ENCODE results near the gene LHPP.
A peak's percentile ranks its signal among the peaks of the same experiment; 100 is the strongest.
"Not testable (repeated sequence)": the region's sequence is repeated elsewhere in the genome, so short reads cannot be mapped to it uniquely, and the experiment has no call there.

LHPP gene, protein sequence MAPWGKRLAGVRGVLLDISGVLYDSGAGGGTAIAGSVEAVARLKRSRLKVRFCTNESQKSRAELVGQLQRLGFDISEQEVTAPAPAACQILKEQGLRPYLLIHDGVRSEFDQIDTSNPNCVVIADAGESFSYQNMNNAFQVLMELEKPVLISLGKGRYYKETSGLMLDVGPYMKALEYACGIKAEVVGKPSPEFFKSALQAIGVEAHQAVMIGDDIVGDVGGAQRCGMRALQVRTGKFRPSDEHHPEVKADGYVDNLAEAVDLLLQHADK

DNA sequence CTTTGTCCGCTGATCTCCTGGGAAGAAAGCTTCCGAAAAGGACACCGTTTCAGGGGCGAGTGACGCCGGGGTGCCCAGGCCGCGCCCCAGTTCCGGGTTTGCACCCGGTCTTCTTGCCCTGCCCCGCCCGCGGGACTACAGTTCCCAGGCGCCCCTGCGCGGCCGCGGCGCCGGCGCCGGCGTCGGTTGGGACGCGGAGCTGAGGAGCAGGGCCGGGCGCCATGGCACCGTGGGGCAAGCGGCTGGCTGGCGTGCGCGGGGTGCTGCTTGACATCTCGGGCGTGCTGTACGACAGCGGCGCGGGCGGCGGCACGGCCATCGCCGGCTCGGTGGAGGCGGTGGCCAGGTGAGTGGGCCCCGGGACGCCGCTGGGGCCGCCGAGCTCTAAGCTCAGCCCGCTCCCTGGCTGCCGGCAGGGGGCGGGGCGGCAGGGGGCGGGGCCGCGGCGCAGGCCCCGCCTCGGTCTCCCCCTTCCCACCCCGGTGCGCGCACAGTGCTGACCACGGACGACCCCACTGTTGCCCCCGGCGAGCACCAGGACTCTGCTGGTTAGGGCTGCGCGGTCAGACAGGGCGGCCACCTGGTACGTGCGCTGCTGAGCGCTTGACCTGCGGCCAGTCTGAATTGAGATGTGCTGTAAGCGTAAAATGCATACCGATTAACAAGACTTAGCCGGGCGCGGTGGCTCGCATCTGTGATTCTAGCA, at the start of gene LHPP:
Gene LHPP (plus strand): TSS at position 182 of the 706 bp plus-strand sequence. CDS start 40 bp downstream, at position 222.
- peak; percentile 84 for DNase-seq (ENCODE audit: low spot score)

DNA sequence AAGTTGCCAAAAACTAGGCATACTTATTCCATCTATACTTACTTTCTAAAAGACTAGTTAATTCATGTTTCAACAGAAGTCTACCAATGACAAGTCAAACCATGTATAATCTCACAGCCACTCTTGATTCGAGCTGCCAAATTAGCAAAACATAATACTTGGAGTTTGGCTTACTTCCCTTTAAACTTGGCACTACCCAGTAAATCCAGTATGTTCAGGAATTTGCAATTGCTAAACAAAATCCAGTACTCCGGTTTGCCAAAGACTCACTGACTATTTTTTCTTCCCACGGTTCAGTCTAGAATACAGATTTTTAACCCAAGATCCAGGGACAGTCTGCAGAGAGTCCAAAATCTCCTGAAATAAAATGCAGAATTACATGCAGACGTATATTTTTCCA, 47.5 kb upstream of the LHPP start:
- DNase-seq (ENCODE audit: low spot score), result peak; percentile 54

DNA sequence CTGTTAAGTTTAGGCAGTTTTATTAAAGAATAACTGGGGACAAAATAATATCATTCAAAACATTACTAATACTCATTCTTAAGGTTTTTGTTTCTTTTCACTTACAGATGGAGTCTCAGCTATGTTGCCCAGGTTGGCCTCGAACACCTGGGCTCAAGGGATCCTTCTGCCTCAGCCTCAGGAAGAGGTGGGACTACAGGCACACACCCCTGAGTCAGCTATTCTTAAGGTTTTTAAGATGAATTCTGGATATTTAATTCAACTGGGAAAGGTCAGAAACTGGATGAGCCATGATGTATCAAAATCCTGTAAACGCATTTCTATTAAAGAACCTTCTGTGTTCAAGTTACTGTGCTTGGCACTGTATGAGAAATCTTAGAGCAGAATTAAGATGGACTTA, 46.4 kb upstream of the LHPP start:
- DNase-seq (ENCODE audit: low spot score), result no peak

DNA sequence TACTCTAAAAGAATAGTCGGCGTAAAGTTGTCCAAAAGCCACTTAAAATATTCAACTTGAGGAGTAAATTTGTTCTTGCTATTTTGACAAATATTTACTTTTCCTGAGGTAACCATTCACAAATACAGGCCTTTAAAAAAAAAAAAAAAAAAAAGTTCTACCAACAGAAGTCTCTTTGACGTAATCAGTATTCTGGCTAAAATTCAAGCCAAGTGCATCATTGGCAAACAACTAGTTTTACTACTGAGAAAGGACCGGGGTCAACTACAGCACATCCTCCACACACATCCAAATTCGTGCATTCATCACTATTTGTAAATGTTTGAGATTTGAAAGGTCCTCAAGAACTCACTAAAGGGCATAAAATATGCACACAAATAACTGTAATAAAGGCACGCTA, 44.9 kb upstream of the LHPP start:
- peak; percentile 58 for DNase-seq (ENCODE audit: low spot score)

DNA sequence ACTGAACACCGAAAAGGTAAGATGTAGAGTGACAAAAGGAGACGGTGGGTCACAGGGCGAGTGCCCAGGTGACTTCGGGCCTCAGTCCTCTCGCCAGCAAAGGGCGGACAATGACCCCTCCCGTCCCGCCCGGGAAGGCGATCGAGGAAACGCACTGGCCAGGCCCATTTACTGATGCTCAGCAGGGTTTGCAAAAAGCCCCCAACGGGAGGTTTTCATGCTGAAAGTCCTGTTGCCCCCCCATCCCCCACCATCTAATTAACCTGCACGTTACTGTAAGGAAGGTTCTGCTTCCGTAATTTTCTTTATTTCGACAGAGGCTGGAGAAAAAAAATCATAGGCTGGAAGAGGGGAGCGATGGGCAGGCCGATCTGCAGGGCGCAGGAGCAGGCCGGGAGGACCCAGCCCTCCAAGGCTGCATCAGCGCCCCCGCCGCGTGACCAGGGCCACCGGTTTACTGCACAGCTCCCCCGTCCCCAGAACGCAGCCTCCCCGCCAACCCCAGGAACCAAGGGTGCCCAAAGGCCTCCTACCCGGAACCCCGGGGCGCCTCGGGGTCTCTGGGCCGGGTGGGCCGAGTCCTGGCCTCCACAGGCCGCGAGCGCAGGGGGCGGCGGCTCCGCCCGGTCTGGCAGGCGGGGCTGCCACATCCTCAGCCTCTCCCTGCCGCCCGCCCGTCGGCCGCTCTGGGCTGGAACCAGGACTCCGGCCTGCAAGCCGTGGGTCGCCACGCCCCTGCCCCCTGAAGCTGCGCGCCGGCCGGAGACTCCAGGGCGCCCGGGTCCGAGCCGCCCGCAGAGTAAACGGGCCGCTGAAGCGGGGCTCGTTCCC, 43.5 kb upstream of the LHPP start:
- peak; percentile 75 for DNase-seq (ENCODE audit: low spot score)

DNA sequence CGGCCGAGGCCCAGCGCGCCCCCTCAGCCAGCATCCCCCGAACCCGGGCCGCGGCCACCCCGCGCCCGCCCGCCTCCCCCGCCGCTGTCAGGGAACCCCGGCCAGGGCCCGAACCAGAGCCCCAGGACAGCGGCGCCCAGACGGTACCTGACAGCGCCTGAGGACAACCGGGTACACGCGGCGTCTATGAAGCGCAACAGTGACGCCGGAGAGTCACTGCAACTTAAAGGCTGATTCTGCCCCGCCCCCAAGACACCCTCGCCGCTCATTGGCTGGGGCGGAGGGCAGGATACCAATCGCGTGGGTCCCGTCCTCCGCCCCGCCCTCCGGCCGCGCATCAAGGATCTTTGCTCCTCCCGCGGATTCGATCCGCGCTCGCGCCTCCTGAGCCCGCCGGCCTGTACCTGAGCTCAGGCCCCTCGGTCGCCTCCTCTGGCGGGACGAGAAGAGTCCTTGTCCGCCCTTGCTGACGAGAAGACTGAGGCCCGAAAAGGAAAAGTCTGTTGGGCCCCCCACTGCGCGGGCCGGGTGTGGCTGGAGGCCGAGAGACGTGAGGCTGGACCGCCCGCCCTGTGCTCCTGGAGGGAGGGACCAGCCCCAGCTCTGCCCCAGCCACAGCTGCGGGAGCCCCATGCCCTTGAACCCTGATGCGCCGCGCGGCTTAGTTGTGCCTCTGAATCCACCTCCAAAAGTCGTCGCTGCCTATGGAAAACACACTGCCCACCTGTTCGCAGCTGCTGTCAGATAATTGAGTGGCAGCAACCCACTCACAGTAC, 42.7 kb upstream of the LHPP start, which contains the start of gene OAT:
Gene OAT (minus strand): TSS at position 198 of the 776 bp plus-strand sequence. CDS start 6,752 bp downstream, outside the sequence.
- peak; percentile 97 for DNase-seq (ENCODE audit: low spot score)

DNA sequence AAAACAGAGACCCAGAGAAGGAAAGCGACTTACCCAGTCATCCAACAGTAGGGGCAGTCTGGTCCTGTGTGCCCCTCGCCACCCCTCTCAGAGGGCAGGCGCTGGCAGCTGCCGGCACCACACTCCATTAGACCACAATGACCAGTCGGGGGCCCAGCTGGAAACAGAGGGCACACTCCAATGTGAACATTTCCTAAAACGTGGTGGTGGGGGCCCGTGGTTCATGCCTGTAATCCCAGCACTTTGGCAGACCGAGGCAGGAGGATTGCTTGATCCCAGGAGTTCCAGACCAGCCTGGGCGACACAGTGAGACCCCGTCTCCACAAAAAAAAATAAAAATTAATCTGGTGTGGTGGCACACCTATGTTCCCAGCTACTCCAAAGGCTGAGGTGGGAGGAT, 42.0 kb upstream of the LHPP start:
- no peak for DNase-seq (ENCODE audit: low spot score)

DNA sequence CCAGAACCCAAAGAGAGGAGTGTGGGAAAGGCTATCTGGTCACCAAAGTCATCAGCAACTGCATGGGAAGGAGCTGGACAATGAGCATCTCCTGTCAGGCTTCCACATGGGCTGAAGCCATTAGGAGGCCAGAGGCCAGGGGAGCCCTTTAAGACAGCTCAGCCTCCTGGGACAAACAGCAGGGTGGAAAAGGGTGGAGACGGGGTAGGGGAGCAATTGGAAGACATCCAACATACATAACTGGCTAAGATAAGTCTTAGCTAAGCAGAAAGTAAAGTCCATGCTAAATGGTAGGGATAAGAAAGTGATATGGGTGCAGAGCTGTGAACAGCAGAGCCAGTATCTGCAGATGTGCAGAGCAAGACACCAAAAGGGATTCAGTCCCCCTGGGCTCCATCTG, 41.4 kb upstream of the LHPP start:
- DNase-seq (ENCODE audit: low spot score), result no peak

DNA sequence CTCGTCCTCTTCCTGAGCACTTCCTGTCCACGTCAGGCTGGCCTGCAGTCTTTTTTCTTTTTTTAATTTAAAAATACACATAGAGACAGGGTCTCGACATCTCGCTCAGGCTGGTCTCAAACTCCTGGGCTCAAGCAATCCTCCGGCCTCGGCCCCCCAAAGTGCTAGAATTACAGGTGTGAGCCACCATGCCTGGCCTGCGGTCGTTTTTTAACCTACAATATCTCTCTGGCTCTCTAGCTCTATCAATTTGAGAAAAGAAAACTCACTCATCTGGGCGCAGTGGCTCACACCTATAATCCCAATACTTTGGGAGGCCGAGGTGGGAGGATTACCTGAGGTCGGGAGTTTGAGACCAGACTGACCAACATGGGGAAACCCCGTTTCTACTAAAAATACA, 38.9 kb upstream of the LHPP start:
- no peak for DNase-seq (ENCODE audit: low spot score)

DNA sequence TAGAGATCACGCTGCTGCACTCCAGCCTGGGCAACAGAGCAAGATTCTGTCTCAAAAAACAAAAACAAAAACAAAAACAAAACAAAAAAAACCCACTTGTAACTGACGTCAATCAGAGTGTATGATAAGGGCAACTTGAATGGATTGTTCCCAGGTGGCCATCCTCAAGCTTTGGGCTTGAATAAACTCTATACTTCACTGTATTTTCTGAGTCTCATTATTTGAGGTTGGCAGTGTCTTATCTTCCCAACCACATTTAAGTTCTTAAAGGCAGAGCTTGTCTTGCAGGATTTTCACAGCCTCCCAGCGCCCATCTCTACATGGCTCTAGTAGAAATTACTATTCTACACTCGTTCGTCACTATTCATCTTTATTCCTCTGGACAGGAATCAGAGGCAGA, 37.8 kb upstream of the LHPP start:
- no peak for DNase-seq (ENCODE audit: low spot score)

DNA sequence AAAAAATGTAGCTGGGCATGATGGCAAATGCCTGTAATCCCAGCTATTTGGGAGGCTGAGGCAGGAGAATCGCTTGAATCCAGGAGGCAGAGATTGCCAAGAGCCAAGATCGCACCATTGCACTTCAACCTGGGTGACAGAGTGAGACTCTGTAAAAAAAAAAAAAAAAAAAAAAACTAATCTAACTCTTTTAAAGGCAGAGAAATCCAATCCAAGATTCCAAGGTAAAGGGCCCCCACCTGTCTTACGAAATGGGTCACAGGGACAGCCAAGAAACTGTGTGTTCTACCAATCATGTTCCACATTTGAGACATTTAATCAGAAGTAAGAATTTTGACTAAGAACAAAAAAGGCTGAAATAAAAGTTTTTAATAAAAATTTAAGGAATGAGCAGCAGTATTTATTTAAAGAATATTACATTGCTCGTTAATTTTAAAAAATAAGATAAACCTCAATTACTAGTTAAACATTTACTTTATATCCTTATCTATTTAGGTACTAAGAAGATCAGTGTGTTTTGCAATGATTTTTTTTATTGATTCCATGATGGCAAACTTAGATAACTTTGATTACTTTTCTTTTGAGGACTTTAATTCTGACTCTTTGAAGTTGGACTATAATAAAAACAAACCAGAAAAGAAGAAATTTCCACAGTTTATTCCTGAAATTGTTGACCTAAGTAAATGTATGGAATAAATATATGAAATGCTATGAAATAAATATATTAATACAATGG, 36.2 kb upstream of the LHPP start:
- DNase-seq (ENCODE audit: low spot score), result no peak

DNA sequence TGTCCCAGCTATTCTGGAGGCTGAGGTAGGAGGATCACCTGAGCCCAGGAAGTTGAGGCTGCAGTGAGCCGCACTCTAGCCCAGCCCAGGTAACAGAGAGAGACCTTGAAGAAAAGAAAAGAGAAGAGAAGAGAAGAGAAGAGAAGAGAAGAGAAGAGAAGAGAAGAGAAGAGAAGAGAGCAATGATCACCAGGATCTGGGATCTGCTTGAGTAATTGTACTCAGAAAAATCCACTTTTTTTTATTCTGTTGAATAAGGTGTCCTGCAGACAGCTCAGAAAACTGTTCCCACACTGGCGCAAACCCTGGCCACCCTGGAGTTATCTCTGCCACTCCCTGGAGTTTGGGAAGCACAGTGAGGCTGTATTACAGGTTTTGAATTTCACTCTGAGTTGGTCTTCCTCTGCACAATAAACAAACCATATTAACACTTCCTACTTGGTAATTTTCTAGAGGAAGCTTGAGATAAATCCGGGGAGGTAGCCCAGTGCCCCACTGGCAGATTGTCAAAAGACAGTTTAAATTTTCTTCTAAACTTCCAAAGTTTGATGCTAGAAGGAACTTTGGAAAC, 33.3 kb upstream of the LHPP start:
- DNase-seq (ENCODE audit: low spot score), result no peak

DNA sequence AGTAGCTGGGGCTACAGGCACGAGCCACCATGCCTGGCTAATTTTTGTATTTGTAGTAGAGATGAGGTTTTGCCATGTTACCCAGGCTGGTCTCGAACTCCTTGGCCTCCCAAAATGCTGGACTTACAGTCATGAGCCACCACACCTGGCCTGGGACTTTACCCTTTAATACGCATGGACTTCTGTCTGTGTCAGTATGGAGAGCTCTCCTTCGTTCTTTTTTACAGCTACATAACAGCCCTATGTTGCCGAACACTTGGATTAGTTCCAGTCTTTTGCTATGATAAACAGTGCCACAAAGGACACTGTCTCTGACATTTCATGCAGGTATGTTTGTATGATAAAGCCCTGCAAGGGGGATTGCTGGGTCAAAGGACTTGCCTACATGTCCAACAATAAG, 32.0 kb upstream of the LHPP start:
- no peak for DNase-seq (ENCODE audit: low spot score)

DNA sequence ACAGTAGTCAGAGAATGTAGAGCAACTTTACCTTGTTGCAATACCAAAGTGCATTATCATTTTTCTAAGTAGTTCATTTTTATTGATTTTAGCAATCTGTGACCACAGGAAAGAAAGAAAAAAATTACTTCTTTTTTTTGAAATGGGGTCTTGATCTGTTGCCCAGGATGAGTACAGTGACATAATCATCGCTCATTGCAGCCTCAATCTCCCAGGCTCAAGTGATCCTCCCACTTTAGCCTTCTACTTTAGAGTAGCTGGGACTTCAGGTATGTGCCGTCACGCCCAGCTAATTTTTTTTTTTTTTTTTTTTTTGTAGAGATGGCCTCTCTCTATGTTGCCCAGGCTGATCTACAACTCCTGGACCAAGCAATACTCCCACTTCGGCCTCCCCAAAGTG, 31.5 kb upstream of the LHPP start:
- no peak for DNase-seq (ENCODE audit: low spot score)

DNA sequence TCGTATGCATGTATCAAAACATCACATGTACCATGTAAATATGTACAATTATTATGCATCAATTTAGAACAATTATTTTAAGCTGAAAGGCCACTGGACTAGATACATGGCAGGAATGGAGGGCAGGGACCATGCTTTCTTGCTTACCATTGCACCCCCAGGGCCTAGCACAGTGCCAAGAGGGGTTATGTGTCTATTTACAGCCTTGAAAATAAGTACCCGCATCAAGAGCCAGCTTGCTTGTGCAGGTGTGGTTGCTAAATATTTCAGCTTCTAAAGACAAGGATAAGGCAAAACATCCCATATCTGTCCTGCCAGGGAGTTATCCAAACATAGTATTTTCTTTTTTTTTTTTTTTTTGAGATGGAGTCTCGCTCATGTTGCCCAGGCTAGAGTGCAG, 28.2 kb upstream of the LHPP start:
- DNase-seq (ENCODE audit: low spot score), result no peak

DNA sequence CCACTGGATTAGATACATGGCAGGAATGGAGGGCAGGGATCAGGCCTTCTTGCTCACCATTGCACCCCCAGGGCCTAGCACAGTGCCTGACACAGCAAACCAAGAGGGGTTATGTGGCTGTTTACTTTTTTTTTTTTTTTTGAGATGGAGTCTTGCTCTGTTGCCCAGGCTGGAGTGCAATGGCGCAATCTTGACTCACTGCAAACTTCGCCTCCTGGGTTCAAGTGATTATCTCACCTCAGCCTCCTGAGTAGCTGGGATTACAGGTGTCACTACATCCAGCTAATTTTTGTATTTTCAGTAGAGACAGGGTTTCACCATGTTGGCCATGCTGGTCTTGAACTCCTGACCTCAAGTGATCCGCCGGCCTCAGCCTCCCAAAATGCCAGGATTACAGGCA, 25.9 kb upstream of the LHPP start:
- DNase-seq (ENCODE audit: low spot score), result not testable (repeated sequence)

DNA sequence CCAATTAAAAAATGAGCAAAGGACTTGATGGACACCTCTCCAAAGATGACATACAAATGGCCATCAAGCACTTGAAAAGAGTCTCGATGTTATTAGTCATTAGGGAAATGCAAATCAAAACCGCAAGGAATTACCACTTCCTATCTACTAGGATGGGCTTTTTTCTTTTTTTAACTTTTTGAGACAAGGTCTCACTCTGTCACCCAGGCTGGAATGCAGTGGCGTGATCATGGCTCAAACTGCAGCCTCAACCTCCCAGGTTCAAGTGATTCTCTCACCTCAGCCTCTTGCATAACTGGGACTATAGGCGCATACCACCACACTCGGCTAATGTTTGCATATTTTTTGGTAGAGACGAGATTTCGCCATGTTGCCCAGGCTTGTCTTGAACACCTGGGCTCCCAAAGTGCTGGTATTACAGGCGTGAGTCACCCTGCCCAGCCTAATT, 25.4 kb upstream of the LHPP start:
- DNase-seq (ENCODE audit: low spot score), result no peak

DNA sequence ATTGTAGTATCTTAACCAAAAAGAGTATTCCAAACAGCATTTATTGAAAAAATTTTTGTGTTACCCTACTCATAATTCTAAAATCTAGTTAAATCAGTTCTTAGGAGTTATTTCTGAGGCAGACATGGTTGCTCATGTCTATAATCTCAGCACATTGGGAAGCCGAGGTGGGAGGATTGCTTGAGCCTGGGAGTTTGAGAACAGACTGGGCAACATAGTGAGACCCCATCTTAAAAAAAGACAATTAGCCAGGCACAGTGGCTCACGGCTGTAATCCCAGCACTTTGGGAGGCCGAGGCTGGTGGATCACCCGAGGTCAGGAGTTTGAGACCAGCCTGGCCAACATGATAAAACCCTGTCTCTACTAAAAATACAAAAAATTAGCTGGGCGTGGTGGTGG, 19.9 kb upstream of the LHPP start:
- DNase-seq (ENCODE audit: low spot score), result not testable (repeated sequence)

DNA sequence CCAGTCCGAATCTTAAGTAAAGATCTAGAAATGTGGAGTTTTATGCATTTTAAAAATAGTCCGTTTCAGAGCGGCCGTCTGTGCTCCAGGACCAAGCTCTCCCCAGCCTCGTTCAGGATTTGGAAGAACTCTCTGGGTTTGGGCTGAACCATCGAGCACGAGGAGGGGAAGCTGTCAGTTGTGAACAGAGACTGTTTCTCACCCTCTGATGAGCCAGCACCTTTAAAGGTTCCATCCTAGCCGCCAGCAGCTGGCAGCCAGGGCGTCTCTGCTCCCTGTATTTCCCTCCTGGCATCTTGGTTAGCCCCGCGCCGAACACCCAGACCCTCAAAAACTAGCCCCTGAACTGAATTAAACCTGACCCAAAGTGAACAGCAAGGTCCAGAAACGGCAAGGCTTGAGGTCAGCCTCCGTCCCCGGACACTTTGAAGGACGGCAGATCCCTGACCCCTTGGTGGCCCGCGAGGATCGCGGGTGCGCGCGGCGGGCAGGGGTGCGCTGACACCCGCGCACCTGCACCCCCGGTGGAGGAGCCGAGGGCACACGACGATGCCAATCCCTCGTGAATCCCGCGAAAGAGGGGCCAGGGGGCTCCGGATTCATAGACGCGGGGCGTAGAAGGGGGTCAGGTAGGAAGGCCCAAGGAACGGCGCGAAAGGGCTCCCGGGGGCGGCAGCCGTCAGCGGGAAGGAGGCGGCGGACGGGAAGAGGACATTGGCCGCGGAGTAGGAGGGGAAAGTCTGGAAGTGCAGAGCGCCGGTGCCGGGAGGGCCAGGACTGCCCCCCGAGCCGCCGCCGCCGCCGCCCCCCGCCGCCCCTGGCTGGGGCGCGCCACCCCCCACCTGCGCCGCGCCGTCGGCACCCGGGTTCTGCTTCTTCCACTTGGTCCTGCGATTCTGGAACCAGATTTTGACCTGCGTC, 14.5 kb upstream of the LHPP start:
- no peak for DNase-seq (ENCODE audit: low spot score)
